GM10266 (cell line): Measurements from ENCODE around the gene SLC49A4.
"Not testable (repeated sequence)": the region's sequence is repeated elsewhere in the genome, so short reads cannot be mapped to it uniquely, and the experiment has no call there.

ENCODE experiments used
- DNase-seq: peaks from one replicate; pipeline ENCODE4 v3.0.0; 2012; ENCODE audit errors: extremely low spot score
- CTCF ChIP-seq: IDR thresholded peaks from 2 replicates; pipeline ENCODE4 v1.5.1; 2012; ENCODE audit warnings: mild to moderate bottlenecking, low read depth; ENCODE audit not compliant: control insufficient read depth, insufficient read depth; ENCODE audit errors: missing control alignments

SLC49A4 gene, protein sequence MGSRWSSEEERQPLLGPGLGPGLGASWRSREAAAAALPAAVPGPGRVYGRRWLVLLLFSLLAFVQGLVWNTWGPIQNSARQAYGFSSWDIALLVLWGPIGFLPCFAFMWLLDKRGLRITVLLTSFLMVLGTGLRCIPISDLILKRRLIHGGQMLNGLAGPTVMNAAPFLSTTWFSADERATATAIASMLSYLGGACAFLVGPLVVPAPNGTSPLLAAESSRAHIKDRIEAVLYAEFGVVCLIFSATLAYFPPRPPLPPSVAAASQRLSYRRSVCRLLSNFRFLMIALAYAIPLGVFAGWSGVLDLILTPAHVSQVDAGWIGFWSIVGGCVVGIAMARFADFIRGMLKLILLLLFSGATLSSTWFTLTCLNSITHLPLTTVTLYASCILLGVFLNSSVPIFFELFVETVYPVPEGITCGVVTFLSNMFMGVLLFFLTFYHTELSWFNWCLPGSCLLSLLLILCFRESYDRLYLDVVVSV

GRCh38 chr3:122794779-122795673, at the start of gene SLC49A4:
Gene SLC49A4 (plus strand): TSS chr3:122795069. CDS start chr3:122795193, 124 bp downstream.
- TF ChIP-seq CTCF = no peak
- DNase-seq = peak; percentile 93

DNA sequence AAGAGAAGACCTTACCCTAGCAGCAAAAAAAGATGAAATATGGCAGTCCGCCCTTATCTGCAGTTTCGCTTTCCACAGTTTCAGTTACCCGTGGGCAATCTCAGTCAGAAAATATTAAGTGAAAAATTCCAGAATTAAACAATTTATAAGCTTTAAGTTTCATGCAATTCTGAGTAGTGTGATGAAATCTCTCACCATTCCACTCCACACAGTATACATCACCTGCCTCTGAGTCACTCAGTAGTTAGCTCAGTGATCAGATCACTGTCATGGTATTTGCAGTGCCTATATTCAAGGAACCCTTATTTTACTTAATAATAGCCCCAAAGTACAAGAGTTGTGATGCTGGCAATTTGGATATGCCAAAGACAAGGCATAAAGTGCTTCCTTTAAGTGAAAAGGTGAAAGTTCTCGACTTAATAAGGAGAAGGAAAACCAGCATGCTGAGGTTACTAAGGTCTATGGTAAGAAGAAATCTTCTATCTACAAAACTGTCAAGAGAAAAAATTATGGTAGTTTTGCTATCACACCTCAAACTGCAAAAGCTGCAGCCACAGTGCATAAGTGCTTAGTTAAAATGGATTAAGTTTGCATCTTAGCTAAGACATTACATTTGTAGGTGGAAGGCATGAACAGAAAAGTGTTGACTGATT, 49.4 kb upstream of the SLC49A4 start:
- TF ChIP-seq CTCF = no peak
- DNase-seq = no peak

DNA sequence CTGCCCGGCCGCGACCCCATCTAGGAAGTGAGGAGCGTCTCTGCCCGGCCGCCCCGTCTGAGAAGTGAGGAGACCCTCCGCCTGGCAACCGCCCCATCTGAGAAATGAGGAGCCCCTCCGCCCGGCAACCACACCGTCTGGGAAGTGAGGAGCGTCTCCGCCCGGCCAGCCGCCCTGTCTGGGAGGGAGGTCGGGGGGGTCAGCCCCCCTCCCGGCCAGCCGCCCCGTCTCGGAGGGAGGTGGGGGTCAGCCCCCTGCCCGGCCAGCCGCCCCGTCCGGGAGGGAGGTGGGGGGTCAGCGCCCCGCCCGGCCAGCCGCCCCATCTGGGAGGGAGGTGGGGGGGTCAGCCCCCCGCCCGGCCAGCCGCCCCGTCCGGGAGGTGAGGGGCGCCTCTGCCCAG, 47.6 kb upstream of the SLC49A4 start:
- DNase-seq = not testable (repeated sequence)

DNA sequence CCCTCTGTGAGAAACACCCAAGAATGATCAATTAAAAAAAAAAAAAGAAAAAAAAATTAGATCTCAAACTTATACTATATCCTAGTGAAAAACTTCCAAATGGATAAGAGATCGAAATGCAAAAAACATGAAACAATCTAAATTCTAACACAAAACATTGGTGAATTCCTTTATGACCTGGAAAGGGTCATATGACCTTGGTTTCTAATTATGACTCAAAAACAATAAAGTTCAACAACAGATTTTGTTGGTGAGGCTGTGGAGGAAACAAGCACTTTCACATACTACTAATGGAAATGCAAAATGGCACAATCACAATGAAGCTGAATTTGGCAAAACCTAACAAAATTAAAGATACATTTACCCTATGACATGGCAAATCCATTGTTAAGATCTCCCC, 46.5 kb upstream of the SLC49A4 start:
- TF ChIP-seq CTCF = no peak
- DNase-seq = no peak

DNA sequence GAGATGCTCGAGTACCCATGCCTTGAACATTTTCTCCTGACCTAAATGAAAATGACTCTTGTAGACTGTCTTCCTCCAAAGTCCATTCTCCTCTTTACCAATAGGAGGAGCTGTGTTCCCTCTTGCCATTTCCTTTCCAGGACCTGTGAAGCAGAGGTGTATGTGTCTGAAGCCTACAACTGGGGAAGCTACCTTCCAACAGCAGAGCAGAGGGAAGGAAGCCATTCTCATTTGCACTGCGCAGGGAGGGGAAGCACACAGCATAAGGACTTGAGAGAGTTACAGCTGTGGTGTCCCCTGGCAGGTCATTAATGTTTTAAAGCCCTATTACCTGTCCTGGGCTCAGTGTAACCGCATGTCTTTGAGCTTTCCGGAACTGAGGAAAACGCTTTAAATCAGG, 39.9 kb upstream of the SLC49A4 start:
- peak; percentile 78 for TF ChIP-seq CTCF
- peak; percentile 70 for DNase-seq

GRCh38 chr3:122755491-122755890, 39.4 kb upstream of the SLC49A4 start:
- DNase-seq = no peak
- no peak for TF ChIP-seq CTCF

DNA sequence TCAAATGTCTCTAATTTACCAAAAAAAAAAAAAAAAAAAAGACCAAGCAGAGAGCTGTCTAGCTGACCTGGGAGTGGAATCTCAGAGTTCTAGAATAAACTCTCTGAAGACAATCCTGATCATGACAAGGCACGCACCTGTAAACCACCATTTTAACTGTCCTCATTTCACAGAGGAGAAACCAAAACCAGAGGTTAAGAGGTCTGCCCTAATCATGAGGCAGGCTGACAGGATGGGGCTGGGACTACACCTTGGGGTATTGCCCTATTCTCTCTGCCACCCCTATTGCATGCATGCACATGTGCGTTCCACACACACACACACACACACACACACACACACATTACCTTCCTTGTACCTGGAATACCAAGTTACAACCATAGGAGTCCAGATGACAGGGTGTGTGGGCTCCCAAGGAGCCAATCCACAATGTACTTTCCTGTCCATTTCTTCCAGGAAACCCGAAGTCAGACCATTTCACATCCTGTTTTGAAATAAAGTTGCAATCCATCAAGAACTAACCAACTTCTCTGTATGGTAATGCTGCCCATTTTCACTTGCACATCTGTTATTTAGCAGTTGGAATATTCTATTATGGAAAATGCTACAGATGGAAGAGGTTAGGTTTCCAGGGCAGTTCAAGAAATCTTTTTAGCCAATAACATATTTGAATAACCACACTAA, 35.9 kb upstream of the SLC49A4 start:
- no peak for DNase-seq
- TF ChIP-seq CTCF = no peak
